ACC112 (cell line): Measurements from ENCODE around the gene C9orf85.

Source experiments
- H2AFZ ChIP-seq: fragments of 200-600 bp; sonication (generic); one replicate; pipeline ENCODE4 v1.6.0; 2017; ENCODE audit warnings: antibody characterized with exemption, low read length; ENCODE audit not compliant: unreplicated experiment
- H3K27ac ChIP-seq: fragments of 200-600 bp; sonication (generic); 2 replicates; pipeline ENCODE4 v1.5.1; 2014; ENCODE audit warnings: low read depth, mild to moderate bottlenecking, antibody characterized with exemption, low read length, moderate library complexity
- H3K27me3 ChIP-seq: fragments of 200-600 bp; sonication (generic); 2 replicates; pipeline ENCODE4 v1.6.1; 2014; ENCODE audit warnings: mild to moderate bottlenecking, antibody characterized with exemption, low read length, moderate library complexity, mixed read lengths; ENCODE audit not compliant: insufficient read depth
- H3K36me3 ChIP-seq: fragments of 200-600 bp; sonication (generic); 2 replicates; pipeline ENCODE4 v1.6.1; 2016; ENCODE audit warnings: mild to moderate bottlenecking, antibody characterized with exemption, low read length, moderate library complexity, mixed read lengths; ENCODE audit not compliant: insufficient read depth
- H3K4me1 ChIP-seq: fragments of 200-600 bp; sonication (generic); one replicate; pipeline ENCODE4 v1.6.1; 2016; ENCODE audit warnings: low read length, mixed read lengths; ENCODE audit not compliant: insufficient read depth, unreplicated experiment, control insufficient read depth
- H3K4me3 ChIP-seq: fragments of 200-600 bp; sonication (generic); 2 replicates; pipeline ENCODE4 v1.5.1; 2014; ENCODE audit warnings: mild to moderate bottlenecking, low read depth, low read length
- H3K79me2 ChIP-seq: fragments of 200-600 bp; sonication (generic); one replicate; pipeline ENCODE4 v1.6.0; 2016; ENCODE audit warnings: low read length; ENCODE audit not compliant: control insufficient read depth, unreplicated experiment, insufficient read depth

The C9orf85 gene

DNA sequence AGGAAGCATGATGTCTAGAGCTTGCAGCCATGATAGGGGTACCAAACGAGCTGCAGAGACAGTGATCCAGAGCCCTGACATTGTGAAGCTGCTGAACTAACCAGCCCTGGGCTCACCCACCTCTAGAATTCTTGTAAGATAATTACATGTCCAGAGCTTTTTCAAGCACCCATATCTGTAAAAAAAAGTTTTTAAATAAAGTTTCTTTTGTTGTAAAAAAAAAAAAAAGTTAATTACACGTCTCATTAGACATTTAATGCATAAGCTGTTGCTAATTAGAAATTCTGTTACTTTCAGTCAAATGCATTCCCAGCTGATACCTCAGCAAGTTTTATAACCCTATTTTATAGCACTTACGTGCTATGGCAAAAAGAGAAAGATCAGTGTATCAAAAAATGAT is 65.6 kb downstream of the C9orf85 start:
- Histone ChIP-seq H3K79me2 (no peaks in the 10 kb centered on the region), H3K27ac (no peak overlapping the region), H3K27me3 (no peaks in the 10 kb centered on the region), H3K36me3 (no peaks in the 10 kb centered on the region), H3K4me1 (no peaks in the 10 kb centered on the region), H2AFZ (no peak overlapping the region), H3K4me3 (no peak overlapping the region)

DNA sequence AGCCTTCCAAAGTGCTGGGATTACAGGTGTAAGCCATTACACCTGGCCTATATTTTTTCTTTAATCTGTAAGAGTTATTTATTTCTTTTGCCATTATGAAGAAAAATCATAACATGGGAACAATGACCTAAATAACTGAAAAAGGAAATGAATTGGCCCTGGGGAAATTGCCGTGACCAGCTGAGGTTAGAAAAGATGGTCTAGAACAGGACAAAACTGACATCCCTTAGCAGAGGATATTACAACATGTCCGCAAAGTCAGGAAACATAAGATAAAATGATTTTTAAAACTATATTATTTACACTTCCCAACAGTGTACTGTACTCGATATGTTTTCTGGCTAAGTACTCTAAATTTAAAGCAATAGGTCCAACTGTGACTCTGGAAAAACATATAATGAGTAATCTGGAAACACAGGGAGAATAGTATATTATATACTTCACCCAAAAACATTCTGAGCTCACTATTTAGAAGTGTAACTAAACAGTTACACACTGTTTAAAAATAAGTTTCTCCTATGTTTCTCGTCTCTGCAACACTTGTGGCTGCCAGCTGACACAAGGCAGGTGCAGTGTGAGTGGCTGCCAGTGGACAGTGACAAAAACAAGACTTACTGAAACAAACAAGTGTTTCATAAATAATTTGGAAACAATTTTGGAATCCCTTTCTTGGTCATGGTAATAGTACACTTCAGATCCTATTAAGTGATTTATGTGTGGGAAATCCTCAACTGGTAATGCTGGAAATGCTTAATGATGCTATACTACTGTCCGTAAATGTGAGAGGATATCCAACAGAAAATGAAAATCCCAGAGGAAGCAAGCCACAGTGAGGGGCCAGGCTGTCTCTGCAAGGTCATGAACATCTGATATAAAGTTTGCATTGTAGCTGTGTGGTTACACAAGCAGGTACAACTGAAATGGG is 69.1 kb downstream of the C9orf85 start:
- no peaks in the 10 kb centered on the region for H3K79me2 ChIP-seq
- H2AFZ ChIP-seq, result no peak overlapping the region
- no peak overlapping the region for H3K4me3 ChIP-seq
- no peaks in the 10 kb centered on the region for H3K27me3 ChIP-seq
- no peaks in the 10 kb centered on the region for H3K4me1 ChIP-seq
- no peak overlapping the region for H3K27ac ChIP-seq
- H3K36me3 ChIP-seq, result no peaks in the 10 kb centered on the region

DNA sequence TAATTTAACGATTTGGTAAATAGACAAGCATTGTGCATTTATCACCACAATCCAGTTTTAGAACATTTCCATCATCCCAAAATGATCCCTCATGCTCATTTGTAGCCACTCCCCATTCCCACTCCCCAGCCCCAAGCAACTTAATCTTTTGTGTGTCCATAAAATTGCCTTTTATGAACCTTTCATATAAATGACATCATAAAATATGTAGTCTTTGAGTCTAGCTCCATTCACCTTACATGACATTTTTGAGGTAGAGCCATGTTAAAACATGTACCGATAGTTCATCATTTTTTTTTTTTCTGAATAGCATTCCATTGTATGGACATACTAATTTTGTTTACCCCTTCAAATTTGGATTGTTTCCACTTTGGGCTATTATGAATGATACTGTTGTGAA is 70.5 kb downstream of the C9orf85 start:
- Histone ChIP-seq H3K4me3 (no peak overlapping the region), H3K27me3 (no peaks in the 10 kb centered on the region), H3K79me2 (no peaks in the 10 kb centered on the region), H3K27ac (no peak overlapping the region), H3K36me3 (no peaks in the 10 kb centered on the region), H2AFZ (no peak overlapping the region), H3K4me1 (no peaks in the 10 kb centered on the region)

DNA sequence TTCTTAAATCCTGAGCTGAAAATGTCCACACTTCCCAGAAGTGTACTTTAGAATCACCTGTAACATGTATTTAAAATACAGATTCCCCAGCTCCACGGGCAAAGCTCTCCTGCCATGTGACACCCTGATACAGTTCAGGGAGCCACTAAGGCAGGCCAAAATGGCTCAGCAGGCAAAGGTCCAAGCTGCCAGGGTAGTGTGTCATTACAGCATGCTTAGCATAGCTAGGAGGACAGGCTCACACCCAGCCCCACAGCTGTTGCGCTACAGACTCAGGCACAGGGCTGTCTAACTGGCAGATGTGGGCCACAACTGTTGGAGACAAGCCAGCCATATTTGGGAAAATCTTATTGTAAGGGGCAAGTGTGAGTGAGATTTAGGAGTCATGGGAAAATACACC is 73.0 kb downstream of the C9orf85 start:
- H3K27ac ChIP-seq, result no peak overlapping the region
- no peak overlapping the region for H3K4me3 ChIP-seq
- H3K79me2 ChIP-seq, result no peaks in the 10 kb centered on the region
- no peaks in the 10 kb centered on the region for H3K4me1 ChIP-seq
- H3K27me3 ChIP-seq, result no peaks in the 10 kb centered on the region
- H2AFZ ChIP-seq, result no peak overlapping the region
- no peaks in the 10 kb centered on the region for H3K36me3 ChIP-seq

DNA sequence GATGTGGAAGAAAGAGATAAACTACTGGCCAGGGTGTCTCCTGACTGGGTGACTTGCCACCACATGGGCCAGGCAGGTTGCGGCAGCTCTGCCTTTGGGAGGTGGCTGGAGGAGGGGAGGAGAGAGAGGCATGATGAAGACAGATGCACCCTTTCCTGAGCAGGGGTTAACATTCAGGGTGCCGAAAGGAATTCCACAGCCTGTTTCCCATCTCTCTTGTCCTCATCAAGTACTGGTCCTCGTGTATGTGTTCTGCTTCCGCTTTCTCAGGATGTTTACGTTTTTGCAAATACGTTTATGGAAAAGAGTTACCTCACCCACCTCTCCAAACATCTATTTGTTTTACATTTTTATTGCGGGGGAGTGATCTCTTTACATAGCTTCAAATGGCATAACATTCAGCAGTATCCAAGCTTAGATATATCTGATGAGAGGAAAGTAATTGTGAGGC is 73.4 kb downstream of the C9orf85 start:
- Histone ChIP-seq H3K27me3 (no peaks in the 10 kb centered on the region), H3K4me1 (no peaks in the 10 kb centered on the region), H3K4me3 (no peak overlapping the region), H3K79me2 (no peaks in the 10 kb centered on the region), H3K36me3 (no peaks in the 10 kb centered on the region), H2AFZ (no peak overlapping the region), H3K27ac (no peak overlapping the region)

DNA sequence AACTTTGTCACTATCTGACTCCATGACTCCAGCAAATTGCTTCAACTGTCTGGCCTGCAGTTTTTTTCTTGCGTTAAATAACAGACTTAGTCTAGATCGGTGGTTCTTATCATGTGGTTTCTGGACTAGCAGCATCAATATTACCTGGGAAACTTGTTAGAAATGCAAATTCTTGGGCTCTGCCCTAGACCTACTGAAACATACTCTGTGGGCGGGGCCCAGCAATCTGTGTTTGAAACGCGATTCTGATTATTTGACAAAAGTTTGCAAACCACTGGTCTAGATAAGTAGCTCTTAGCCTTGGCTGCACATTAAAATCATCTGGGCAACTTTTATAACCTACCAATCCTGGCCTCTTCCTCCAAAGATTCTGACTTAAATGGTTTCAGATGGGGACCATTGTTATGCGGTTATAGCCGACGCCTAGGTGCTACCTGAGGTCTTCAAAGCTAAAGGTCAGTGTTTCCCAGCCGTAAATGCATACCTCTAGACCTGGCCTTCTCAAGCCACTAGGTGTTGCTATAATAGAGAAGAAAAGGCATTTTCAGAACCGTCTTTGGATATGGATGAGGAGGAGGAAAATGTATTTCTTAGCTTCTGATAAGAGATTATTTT is 74.0 kb downstream of the C9orf85 start:
- no peak overlapping the region for H3K27ac ChIP-seq
- no peaks in the 10 kb centered on the region for H3K4me1 ChIP-seq
- no peak overlapping the region for H2AFZ ChIP-seq
- no peaks in the 10 kb centered on the region for H3K79me2 ChIP-seq
- H3K27me3 ChIP-seq, result no peaks in the 10 kb centered on the region
- no peaks in the 10 kb centered on the region for H3K36me3 ChIP-seq
- no peak overlapping the region for H3K4me3 ChIP-seq

DNA sequence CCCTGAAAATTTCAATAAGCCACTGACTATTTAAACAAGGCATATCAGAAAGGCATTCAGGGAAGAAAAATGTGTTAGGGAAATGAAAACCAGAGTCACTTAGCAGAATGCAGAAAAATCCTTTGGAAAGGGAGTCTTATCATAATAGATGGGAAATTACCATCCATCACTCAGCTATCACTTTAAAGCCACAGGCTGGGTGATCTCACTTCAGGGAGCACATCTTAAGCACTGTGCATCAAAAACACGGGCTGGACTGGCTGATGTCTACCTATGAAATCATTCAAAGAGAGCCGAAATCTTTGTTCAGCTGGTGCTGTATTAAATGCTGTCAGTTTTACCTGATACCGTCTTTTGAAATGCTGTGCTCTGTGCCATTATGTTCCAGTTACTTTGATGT is 75.5 kb downstream of the C9orf85 start:
- no peaks in the 10 kb centered on the region for H3K79me2 ChIP-seq
- H3K4me1 ChIP-seq, result no peaks in the 10 kb centered on the region
- H3K27me3 ChIP-seq, result no peaks in the 10 kb centered on the region
- H2AFZ ChIP-seq, result no peak overlapping the region
- no peaks in the 10 kb centered on the region for H3K36me3 ChIP-seq
- H3K4me3 ChIP-seq, result no peak overlapping the region
- H3K27ac ChIP-seq, result no peak overlapping the region

DNA sequence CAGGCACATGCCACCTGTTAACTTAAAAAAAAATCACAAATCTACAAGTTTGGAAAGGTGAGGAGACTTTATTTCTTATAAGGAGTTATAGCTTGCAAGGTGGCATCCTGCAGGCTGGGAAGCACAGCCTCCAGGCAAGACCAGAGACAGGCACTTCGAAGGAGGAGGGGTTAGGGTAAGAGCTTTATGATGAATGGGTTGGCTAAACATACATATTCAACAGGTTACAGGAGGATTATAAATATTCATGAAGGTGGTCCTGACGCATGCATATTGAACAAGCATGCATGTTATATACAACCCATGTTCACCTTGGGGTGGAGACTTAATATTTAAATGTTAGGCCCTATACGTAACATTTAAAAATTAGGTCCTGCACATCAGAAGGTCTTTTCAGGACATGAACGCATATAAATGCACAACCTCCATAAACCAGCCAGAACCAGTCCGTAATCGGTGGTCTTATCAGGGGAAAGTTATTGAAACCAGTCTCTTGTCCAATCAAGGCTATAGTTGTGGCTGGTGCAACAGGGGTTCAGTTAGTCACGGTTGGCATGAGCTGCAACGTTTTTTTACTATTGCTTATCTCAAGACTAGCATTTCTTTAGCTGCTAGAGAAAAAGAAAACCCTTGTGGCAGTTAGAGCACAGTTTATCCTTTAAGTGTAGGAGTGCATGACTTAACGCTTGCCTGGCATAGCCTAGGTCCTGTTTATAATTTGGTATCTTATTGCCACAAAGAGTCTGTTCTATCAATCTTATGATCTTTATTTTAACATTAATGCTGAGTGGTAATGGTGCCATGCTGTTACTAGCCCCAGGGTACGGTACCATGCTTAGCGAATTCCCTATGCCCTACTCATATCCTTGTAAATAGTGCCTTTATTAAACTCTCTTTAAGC is 76.3 kb downstream of the C9orf85 start:
- H3K27ac ChIP-seq, result no peak overlapping the region
- H3K4me1 ChIP-seq, result no peaks in the 10 kb centered on the region
- no peak overlapping the region for H3K4me3 ChIP-seq

DNA sequence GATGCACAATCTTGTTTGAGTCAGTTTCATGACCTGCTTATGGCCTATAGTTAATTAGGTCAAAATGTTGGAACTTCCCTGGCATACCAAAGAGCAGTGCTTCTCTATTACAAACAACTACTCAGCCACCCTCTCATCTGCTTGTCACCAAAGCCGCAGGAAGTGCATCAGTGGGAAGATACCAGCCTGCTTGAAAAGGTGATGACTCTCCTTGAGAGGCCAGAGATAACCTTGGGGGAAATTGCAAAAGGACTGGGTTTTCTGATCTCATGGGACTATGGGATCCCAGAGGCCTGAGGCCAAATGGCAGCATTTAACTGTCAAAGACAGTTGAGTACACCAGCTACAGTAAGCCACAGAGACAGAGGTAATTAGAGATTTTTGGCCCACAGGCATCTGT is 79.0 kb downstream of the C9orf85 start:
- no peak overlapping the region for H3K4me3 ChIP-seq
- H3K36me3 ChIP-seq, result no peaks in the 10 kb centered on the region
- H3K27me3 ChIP-seq, result no peaks in the 10 kb centered on the region
- H3K4me1 ChIP-seq, result no peaks in the 10 kb centered on the region
- H3K27ac ChIP-seq, result no peak overlapping the region
- H3K79me2 ChIP-seq, result no peaks in the 10 kb centered on the region
- H2AFZ ChIP-seq, result no peak overlapping the region

More for the DNA sequence above, 76.3 kb downstream of the C9orf85 start:
- no peak overlapping the region for H2AFZ ChIP-seq
- H3K36me3 ChIP-seq, result no peaks in the 10 kb centered on the region
- no peaks in the 10 kb centered on the region for H3K79me2 ChIP-seq
- H3K27me3 ChIP-seq, result no peaks in the 10 kb centered on the region

DNA sequence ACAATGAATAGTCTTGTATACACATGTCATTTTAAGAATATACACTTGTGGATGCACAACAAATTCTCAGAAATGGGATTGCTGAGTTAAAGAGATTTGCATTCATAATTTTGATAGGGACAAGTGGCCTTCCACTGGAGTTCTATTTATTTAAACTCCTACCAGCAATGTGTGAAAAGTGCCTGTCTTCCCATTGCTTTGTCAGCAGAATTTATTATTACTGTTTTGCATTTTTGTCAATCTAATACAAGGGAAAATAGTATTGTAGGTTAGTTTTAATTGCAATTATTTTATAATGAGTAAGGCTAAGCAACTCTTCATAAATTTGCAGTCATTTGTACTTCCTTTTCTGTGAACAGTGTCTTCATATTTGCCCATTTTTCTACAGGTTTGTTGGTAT is 94.0 kb downstream of the C9orf85 start:
- H3K4me3 ChIP-seq, result no peak overlapping the region
- no peaks in the 10 kb centered on the region for H3K36me3 ChIP-seq
- H3K27me3 ChIP-seq, result no peaks in the 10 kb centered on the region
- no peaks in the 10 kb centered on the region for H3K79me2 ChIP-seq
- no peak overlapping the region for H2AFZ ChIP-seq
- no peaks in the 10 kb centered on the region for H3K4me1 ChIP-seq
- no peak overlapping the region for H3K27ac ChIP-seq
